ENCODE results near the gene CCDC197.

CCDC197 gene

DNA sequence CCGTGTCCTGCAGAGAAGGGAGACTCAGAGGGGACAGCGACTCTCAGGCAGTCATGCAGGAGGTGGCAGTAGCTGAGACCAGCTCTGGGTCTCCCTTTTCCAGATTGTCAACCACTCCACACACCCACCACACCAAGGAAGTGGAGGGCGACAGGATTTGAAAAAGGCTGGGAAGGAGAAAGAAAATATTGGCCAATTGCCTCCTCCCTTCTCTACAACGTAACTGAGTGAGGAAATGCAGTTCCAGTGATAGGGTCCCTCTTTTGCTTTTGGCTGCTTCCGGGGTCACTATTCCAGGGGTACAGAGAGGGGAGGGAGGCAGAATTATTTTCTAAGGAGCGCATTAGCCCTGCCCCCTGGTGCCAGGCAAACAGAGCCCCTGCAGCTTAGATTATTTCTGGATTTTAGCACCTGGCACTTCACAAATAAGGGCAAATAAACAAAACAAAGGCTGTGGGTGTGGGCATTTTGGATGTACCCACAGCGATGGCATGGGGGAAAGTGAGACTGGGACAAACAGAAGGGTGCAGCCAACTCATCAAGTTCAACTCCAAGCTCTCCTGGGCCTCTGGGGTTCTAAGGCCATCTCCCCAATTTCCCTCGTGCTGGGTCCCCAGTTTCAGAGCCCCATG, 41.1 kb upstream of the CCDC197 start:
- Histone ChIP-seq H3K4me3 (ENCODE audit: low read depth, low read length) (no peak overlapping the region), H3K4me1 (ENCODE audit: control insufficient read depth, insufficient read depth, low read length) (peaks cover 6% of the 10 kb centered on the region), H3K9me3 (ENCODE audit: control insufficient read depth, insufficient read depth, low read depth, low read length) (no peaks in the 10 kb centered on the region), H3K27ac (ENCODE audit: extremely low read depth, low read depth, low read length) (no peak overlapping the region), H3K36me3 (ENCODE audit: control insufficient read depth in 2 of 2, insufficient read depth in 1 of 2, low read length in 2 of 2) (no peaks in the 10 kb centered on the region)
- TF ChIP-seq, protein P1, sequence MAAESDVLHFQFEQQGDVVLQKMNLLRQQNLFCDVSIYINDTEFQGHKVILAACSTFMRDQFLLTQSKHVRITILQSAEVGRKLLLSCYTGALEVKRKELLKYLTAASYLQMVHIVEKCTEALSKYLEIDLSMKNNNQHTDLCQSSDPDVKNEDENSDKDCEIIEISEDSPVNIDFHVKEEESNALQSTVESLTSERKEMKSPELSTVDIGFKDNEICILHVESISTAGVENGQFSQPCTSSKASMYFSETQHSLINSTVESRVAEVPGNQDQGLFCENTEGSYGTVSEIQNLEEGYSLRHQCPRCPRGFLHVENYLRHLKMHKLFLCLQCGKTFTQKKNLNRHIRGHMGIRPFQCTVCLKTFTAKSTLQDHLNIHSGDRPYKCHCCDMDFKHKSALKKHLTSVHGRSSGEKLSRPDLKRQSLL (tag by site-specific recombination; IDR thresholded peaks at IDR 0.05) = no peak
- TF ChIP-seq ZFHX2 (tag by site-specific recombination; conservative IDR thresholded peaks at IDR 0.05) = peak; percentile 53
- no peak for TF ChIP-seq ZNF785 (tag by site-specific recombination; IDR thresholded peaks at IDR 0.05)
- no peak for TF ChIP-seq ZNF837 (tag by site-specific recombination; IDR thresholded peaks at IDR 0.05)
- TF ChIP-seq ZNF354C (tag by site-specific recombination; IDR thresholded peaks at IDR 0.05; ENCODE audit: borderline replicate concordance, low read depth) = no peak
- no peak for TF ChIP-seq ZNF112 (tag by site-specific recombination; IDR thresholded peaks at IDR 0.05)
- ChIA-PET POLR2A (no interaction called here), CTCF (interaction anchor here (0.5 to 0.9 kb wide), 6 partner anchors 12 to 211 kb away, joined by 3 to 5 read pairs (median 3); no protein-coding TSS in a partner anchor)

DNA sequence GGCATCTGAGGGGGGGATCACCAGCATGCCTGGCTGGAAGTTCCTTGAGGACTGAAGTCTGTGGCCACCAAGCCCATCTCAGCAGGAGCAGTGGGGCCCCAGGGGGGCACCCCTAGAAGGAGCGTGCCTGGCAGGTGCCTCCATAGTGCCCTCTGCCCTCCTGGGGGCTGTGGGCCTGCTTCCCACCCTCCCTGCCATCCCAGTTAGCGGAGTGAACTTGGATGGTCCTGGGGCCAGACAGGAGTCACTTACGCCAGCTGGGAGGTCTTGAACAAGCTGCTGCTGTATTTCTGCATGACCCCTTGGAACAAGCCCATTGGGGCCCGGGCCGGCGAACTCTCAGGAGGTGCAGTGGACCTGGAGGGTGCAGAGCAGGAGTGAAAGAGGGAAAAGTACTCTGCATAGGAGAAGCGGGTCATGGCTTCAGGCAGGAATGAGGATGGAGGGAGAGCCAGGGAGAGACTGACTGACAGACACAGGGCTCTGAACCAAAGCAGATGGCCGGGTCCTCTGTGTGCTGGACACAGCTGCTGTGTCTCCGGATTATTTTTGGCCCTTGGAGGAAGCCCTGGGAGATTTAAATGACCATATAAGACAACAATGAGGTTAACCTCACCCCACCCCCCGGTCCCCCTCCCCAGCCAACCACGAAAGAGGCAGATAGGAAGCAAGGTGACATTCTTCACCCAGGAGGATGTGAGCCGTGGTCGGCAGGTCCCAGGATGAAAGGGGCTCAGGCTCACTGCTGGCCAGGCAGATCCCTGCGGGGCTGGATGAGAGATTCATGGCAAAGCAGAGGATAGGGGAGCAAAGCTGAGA, 40.4 kb upstream of the CCDC197 start:
- POLR2A ChIA-PET = no interaction called here
- H3K36me3 ChIP-seq (ENCODE audit: control insufficient read depth in 2 of 2, insufficient read depth in 1 of 2, low read length in 2 of 2) = no peaks in the 10 kb centered on the region
- CTCF ChIA-PET = interaction anchor here (0.5 to 0.9 kb wide), 3 partner anchors 21 to 212 kb away, joined by 3 to 5 read pairs (median 4); no protein-coding TSS in a partner anchor
- H3K27ac ChIP-seq (ENCODE audit: extremely low read depth, low read depth, low read length) = no peak overlapping the region
- H3K9me3 ChIP-seq (ENCODE audit: control insufficient read depth, insufficient read depth, low read depth, low read length) = no peaks in the 10 kb centered on the region
- H3K4me1 ChIP-seq (ENCODE audit: control insufficient read depth, insufficient read depth, low read length) = peaks cover 6% of the 10 kb centered on the region
- H3K4me3 ChIP-seq (ENCODE audit: low read depth, low read length) = no peak overlapping the region
- TF ChIP-seq, protein P1 (tag by site-specific recombination; IDR thresholded peaks at IDR 0.05) = no peak
- TF ChIP-seq ZNF19 (tag by site-specific recombination; IDR thresholded peaks at IDR 0.05; ENCODE audit: low read depth) = no peak
- no peak for TF ChIP-seq ZNF221 (tag by site-specific recombination; IDR thresholded peaks at IDR 0.05; ENCODE audit: borderline replicate concordance)
- TF ChIP-seq ZNF426 (tag by site-specific recombination; IDR thresholded peaks at IDR 0.05) = no peak
- TF ChIP-seq ZNF423 (tag by site-specific recombination; IDR thresholded peaks at IDR 0.05) = no peak
- no peak for TF ChIP-seq ZNF175 (tag by site-specific recombination; IDR thresholded peaks at IDR 0.05)
- TF ChIP-seq ZNF785 (tag by site-specific recombination; IDR thresholded peaks at IDR 0.05) = no peak
- peak; percentile 91 for TF ChIP-seq GLIS1 (tag by site-specific recombination; IDR thresholded peaks at IDR 0.05)
- no peak for TF ChIP-seq AEBP2 (tag by site-specific recombination; IDR thresholded peaks at IDR 0.05; ENCODE audit: borderline replicate concordance)
- no peak for TF ChIP-seq EGR2 (tag by site-specific recombination; IDR thresholded peaks at IDR 0.05; ENCODE audit: low read depth)
- TF ChIP-seq, protein P2, sequence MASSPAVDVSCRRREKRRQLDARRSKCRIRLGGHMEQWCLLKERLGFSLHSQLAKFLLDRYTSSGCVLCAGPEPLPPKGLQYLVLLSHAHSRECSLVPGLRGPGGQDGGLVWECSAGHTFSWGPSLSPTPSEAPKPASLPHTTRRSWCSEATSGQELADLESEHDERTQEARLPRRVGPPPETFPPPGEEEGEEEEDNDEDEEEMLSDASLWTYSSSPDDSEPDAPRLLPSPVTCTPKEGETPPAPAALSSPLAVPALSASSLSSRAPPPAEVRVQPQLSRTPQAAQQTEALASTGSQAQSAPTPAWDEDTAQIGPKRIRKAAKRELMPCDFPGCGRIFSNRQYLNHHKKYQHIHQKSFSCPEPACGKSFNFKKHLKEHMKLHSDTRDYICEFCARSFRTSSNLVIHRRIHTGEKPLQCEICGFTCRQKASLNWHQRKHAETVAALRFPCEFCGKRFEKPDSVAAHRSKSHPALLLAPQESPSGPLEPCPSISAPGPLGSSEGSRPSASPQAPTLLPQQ (tag by site-specific recombination; IDR thresholded peaks at IDR 0.05) = no peak
- no peak for TF ChIP-seq ZBTB20 (tag by site-specific recombination; IDR thresholded peaks at IDR 0.05)
- no peak for TF ChIP-seq OSR2 (tag by site-specific recombination; IDR thresholded peaks at IDR 0.05)
- TF ChIP-seq ZNF362 (tag by site-specific recombination; IDR thresholded peaks at IDR 0.05) = no peak
- no peak for TF ChIP-seq ZNF311 (tag by site-specific recombination; IDR thresholded peaks at IDR 0.05; ENCODE audit: borderline replicate concordance)
- no peak for TF ChIP-seq ZNF18 (tag by site-specific recombination; IDR thresholded peaks at IDR 0.05)
- TF ChIP-seq GLIS2 (tag by site-specific recombination; IDR thresholded peaks at IDR 0.05) = peak; percentile 65
- TF ChIP-seq ZNF112 (tag by site-specific recombination; IDR thresholded peaks at IDR 0.05) = no peak
- no peak for TF ChIP-seq ZNF26 (tag by site-specific recombination; IDR thresholded peaks at IDR 0.05)
- no peak for TF ChIP-seq KLF1 (tag by site-specific recombination; IDR thresholded peaks at IDR 0.05)
